ENCODE data around the gene CYFIP2. TPM values are rescaled to one million over a fixed set of nuclear protein-coding genes. Genes with fewer than 3 reads are reported as not detected.

Gene CYFIP2
- total and polyA plus RNA-seq, 2 of the 13 experiments (the other 11 are each of a cell fraction or from before 2014, with no cell fraction given): 22.6 to 30.3 TPM

GRCh38 chr5:157431544-157432200, 165.7 kb downstream of the CYFIP2 start:
- no peak overlapping the region for H3K27ac ChIP-seq (ENCODE audit: extremely low read length, insufficient read depth, low read length)
- in situ Hi-C loops (cut with HindIII; ENCODE audit: extremely low pct_ligation_motif_present, low pct_unique_long_range_greater_than_20kb) (no loop called here), intact Hi-C loops (cut with micrococcal nuclease; ENCODE audit: unreplicated experiment) (loop anchor here (2.0 to 10.0 kb wide), 2 partner anchors 45 to 283 kb away; no protein-coding TSS in a partner anchor)
- no peak overlapping the region for H3K4me2 ChIP-seq (ENCODE audit: low read depth, low read length)
- no peaks in the 10 kb centered on the region for H3K9me3 ChIP-seq (ENCODE audit: low read length)
- ChIA-PET POLR2A (no interaction called here), CTCF (ENCODE audit: low intra/inter-chr PET ratio, low total read pairs) (interaction anchor here (0.8 to 1.4 kb wide), 3 partner anchors 45 to 311 kb away, joined by 3 to 12 read pairs (median 3); no protein-coding TSS in a partner anchor)
- H4K20me1 ChIP-seq (ENCODE audit: insufficient read depth, low read length): no peaks in the 10 kb centered on the region
- no peaks in the 10 kb centered on the region for H3K36me3 ChIP-seq (replicated peaks in 1 of 2; ENCODE audit: control insufficient read depth in 1 of 2, insufficient read depth in 2 of 2, low read length in 2 of 2)
- BruUV-seq (replicated peaks): no TSS peak
- 7% methylated on average over 4 of the region's 4 CpGs for WGBS (ENCODE audit: low lambda C conversion rate)
- H3K9ac ChIP-seq (ENCODE audit: insufficient read depth, low read depth, low read length): no peak overlapping the region
- FAIRE-seq: no peak
- TF ChIP-seq STAG1 (CRISPR knock-in tag; IDR thresholded peaks at IDR 0.05) (peak; percentile 56), SMC3 (IDR thresholded peaks at IDR 0.05; ENCODE audit: low read length) (peak; percentile 67), CTCF (CRISPR knock-in tag; IDR thresholded peaks at IDR 0.05) (peak; percentile 66), DNMT1 (CRISPR knock-in tag; IDR thresholded peaks at IDR 0.05) (no peak), ZNF75D (CRISPR knock-in tag; IDR thresholded peaks at IDR 0.05; ENCODE audit: borderline replicate concordance) (no peak)
- H2AFZ ChIP-seq (ENCODE audit: low read length): no peak overlapping the region
- peak; percentile 34 for DNase-seq (ENCODE audit: low spot score)
- ATAC-seq: peak; percentile 72
- H3K27me3 ChIP-seq (ENCODE audit: control insufficient read depth in 1 of 2, insufficient read depth in 2 of 2, low read length in 2 of 2): no peaks in the 10 kb centered on the region
- H3K4me3 ChIP-seq (replicated peaks in 1 of 3; ENCODE audit: insufficient read depth in 1 of 3, low read depth in 2 of 3, low read length in 3 of 3): no peak overlapping the region
- H3K79me2 ChIP-seq (ENCODE audit: insufficient read depth, low read length): no peaks in the 10 kb centered on the region
- H3K4me1 ChIP-seq (ENCODE audit: insufficient read depth, low read length): no peaks in the 10 kb centered on the region

- intact Hi-C loops (cut with micrococcal nuclease; ENCODE audit: unreplicated experiment) (loop anchor here (10.0 kb wide), 1 partner anchor 281 kb away; no protein-coding TSS in a partner anchor), in situ Hi-C loops (cut with HindIII; ENCODE audit: extremely low pct_ligation_motif_present, low pct_unique_long_range_greater_than_20kb) (no loop called here)
- ATAC-seq: no peak
- Histone ChIP-seq H3K27me3 (ENCODE audit: control insufficient read depth in 1 of 2, insufficient read depth in 2 of 2, low read length in 2 of 2) (no peaks in the 10 kb centered on the region), H3K4me3 (replicated peaks in 1 of 3; ENCODE audit: insufficient read depth in 1 of 3, low read depth in 2 of 3, low read length in 3 of 3) (no peak overlapping the region), H3K79me2 (ENCODE audit: insufficient read depth, low read length) (no peaks in the 10 kb centered on the region), H3K27ac (ENCODE audit: extremely low read length, insufficient read depth, low read length) (no peak overlapping the region), H3K4me1 (ENCODE audit: insufficient read depth, low read length) (no peaks in the 10 kb centered on the region), H3K9ac (ENCODE audit: insufficient read depth, low read depth, low read length) (no peak overlapping the region), H3K4me2 (ENCODE audit: low read depth, low read length) (no peak overlapping the region), H3K36me3 (replicated peaks in 1 of 2; ENCODE audit: control insufficient read depth in 1 of 2, insufficient read depth in 2 of 2, low read length in 2 of 2) (no peaks in the 10 kb centered on the region), H4K20me1 (ENCODE audit: insufficient read depth, low read length) (no peaks in the 10 kb centered on the region), H2AFZ (ENCODE audit: low read length) (no peak overlapping the region), H3K9me3 (ENCODE audit: low read length) (no peaks in the 10 kb centered on the region)
- DNase-seq (ENCODE audit: low spot score): no peak
- POLR2A ChIA-PET: no interaction called here
- FAIRE-seq: no peak
- 38% methylated on average over 2 of the region's 4 CpGs for WGBS (ENCODE audit: low lambda C conversion rate)
- CTCF ChIA-PET (ENCODE audit: low intra/inter-chr PET ratio, low total read pairs): no interaction called here
- BruUV-seq (replicated peaks): no TSS peak
- TF ChIP-seq ZNF460 (CRISPR knock-in tag; IDR thresholded peaks at IDR 0.05; ENCODE audit: borderline replicate concordance): no peak
- TF ChIP-seq ZNF646 (CRISPR knock-in tag; IDR thresholded peaks at IDR 0.05): no peak
- TF ChIP-seq CREB1 (IDR thresholded peaks at IDR 0.05): peak; percentile 78
- no peak for TF ChIP-seq CREB1 (CRISPR knock-in tag; IDR thresholded peaks at IDR 0.05)
These were observed 168.2 kb downstream of the CYFIP2 start for GRCh38 chr5:157434096-157434495.
